Hepatocyte (in vitro differentiated cells): Measurements from ENCODE around the gene MBP.

Experiments
- EZH2 ChIP-seq: fragments of 200-600 bp; sonication (generic); IDR thresholded peaks from 2 replicates; pipeline ENCODE4 v1.6.1; 2016; ENCODE audit warnings: antibody characterized with exemption, mild to moderate bottlenecking, borderline replicate concordance
- EZH2phosphoT487 ChIP-seq: fragments of 200-600 bp; sonication (generic); IDR thresholded peaks from one replicate; pipeline ENCODE4 v1.6.1; 2018; ENCODE audit warnings: antibody characterized with exemption, mild to moderate bottlenecking, low read depth, moderate library complexity; ENCODE audit not compliant: unreplicated experiment, severe bottlenecking
- TF ChIP-seq, protein P1 (sequence below): fragments of 200-600 bp; sonication (generic); IDR thresholded peaks from 2 replicates; pipeline ENCODE4 v1.5.1; 2016; ENCODE audit warnings: antibody characterized with exemption, mild to moderate bottlenecking; ENCODE audit not compliant: poor library complexity

- TF ChIP-seq, protein P1, sequence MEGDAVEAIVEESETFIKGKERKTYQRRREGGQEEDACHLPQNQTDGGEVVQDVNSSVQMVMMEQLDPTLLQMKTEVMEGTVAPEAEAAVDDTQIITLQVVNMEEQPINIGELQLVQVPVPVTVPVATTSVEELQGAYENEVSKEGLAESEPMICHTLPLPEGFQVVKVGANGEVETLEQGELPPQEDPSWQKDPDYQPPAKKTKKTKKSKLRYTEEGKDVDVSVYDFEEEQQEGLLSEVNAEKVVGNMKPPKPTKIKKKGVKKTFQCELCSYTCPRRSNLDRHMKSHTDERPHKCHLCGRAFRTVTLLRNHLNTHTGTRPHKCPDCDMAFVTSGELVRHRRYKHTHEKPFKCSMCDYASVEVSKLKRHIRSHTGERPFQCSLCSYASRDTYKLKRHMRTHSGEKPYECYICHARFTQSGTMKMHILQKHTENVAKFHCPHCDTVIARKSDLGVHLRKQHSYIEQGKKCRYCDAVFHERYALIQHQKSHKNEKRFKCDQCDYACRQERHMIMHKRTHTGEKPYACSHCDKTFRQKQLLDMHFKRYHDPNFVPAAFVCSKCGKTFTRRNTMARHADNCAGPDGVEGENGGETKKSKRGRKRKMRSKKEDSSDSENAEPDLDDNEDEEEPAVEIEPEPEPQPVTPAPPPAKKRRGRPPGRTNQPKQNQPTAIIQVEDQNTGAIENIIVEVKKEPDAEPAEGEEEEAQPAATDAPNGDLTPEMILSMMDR, result no peak
- TF ChIP-seq EZH2, result no peak
- TF ChIP-seq EZH2phosphoT487, result no peak
These were observed 76.9 kb downstream of the MBP start for GRCh38 chr18:77055429-77056300.
